GM13977 (cell line): Measurements from ENCODE around the gene SCAI.
"Not testable (repeated sequence)": the region's sequence is repeated elsewhere in the genome, so short reads cannot be mapped to it uniquely, and the experiment has no call there.

Source experiments
- DNase-seq: peaks from one replicate; pipeline ENCODE4 v3.0.0; 2012; ENCODE audit warnings: low spot score
- CTCF ChIP-seq: IDR thresholded peaks from 2 replicates; pipeline ENCODE4 v1.5.1; 2012; ENCODE audit warnings: mild to moderate bottlenecking, control low read depth; ENCODE audit not compliant: insufficient read depth; ENCODE audit errors: extremely low read depth, missing control alignments
- in situ Hi-C: fragments of 300-500 bp; cut with MboI; formaldehyde crosslinking; loops from one replicate; pipeline ENCODE4 v1.12.0; 2022; ENCODE audit warnings: low sequenced_read_pairs, low pct_unique_long_range_greater_than_20kb, mixed read lengths, inconsistent platforms; ENCODE audit not compliant: unreplicated experiment

SCAI gene

DNA sequence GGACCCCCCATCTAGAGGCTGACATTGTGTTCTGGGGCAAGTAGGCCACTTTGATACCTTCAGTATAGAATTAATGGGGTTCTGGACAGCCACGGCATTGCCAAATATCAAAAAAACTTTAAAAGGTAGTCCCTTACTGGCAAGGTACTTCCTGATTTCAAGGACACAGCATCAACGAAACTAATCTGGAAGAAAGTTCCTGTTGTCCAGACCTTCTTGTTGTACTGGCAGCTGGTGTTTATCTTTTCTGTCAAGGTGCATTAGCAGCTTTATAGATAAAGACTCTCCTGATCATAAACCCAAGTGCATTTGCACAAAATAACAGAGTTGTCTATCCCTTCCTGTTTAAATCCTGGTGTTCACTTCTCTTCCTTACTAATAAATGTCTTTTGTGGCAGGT, 178.7 kb downstream of the SCAI start:
- in situ Hi-C loops = no loop called here
- DNase-seq = no peak
- TF ChIP-seq CTCF = no peak

DNA sequence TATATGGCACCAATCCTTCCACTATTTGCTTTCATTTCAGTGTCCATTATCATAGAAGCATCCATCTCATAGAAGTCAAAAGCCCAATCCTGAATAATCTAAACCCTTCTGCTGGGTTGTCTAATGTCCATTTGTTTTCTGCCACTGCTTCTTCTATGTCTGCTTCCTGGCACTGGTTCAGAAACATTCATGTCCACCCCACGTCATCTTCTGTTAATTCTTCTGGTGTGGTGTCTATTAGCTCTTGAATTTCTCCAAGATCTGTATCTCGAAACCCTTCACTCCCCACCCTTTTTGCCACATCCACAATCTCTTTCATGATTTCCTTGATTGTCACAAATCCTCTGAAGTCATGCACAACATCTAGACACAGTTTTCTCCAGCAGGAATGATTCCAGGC, 179.3 kb downstream of the SCAI start:
- DNase-seq = no peak
- in situ Hi-C loops = no loop called here
- no peak for TF ChIP-seq CTCF

DNA sequence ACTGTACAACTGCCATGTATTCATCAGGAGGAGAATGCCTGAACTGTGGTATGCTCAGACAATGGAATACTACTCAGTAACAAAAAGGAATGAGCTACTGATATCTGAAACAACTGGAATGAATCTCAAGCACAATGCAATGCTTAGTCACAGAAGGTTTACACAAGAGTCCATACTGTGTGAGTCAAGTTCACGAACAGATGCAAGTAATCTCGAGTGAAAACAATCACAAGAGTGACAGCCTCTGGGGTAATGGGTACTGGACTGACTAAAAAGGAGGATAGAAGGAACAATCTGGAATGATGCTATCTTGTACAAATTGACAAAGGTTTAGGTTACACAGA, 182.9 kb downstream of the SCAI start:
- no peak for DNase-seq
- in situ Hi-C loops = no loop called here
- no peak for TF ChIP-seq CTCF

GRCh38 chr9:124959671-124960408, 183.5 kb downstream of the SCAI start:
- DNase-seq, in situ Hi-C loops: not testable (repeated sequence)

- in situ Hi-C loops = no loop called here
- no peak for TF ChIP-seq CTCF
Observed at GRCh38 chr9:124954255-124954654, 189.1 kb downstream of the SCAI start.

DNA sequence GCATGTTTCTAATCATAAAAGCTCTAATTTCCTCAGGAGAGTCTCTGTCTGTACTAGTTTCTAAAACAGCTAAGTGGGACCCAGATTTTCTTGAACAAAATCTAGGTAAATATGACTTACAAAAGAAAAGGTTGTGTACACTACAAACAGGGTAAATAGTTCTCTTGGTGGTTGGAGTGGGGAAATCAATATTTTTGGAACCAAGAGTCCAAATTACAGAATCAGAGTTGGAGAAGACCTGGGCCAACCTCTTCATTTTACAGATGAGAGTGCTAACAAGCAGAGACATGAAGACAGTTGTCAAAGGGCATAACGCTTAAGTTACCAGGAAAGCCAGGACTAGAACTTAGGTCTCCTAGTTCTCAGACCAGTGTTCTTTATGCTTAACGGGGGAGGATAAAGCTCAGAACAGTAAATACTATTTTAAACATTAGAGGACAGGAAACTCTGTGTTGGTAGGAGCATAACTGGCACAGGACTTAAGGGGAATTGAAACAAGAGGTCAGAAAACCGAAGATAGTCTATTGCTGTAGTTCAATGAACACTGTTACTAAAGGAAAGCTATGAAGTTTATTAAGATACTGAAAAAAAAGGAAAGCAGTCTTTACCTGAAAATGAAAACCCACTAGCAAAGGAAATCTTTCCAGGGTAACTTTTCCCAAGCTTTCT, 193.1 kb downstream of the SCAI start:
- in situ Hi-C loops = no loop called here
- peak; percentile 26 for DNase-seq
- no peak for TF ChIP-seq CTCF

More at GRCh38 chr9:124954255-124954654, 189.1 kb downstream of the SCAI start:
- no peak for DNase-seq

DNA sequence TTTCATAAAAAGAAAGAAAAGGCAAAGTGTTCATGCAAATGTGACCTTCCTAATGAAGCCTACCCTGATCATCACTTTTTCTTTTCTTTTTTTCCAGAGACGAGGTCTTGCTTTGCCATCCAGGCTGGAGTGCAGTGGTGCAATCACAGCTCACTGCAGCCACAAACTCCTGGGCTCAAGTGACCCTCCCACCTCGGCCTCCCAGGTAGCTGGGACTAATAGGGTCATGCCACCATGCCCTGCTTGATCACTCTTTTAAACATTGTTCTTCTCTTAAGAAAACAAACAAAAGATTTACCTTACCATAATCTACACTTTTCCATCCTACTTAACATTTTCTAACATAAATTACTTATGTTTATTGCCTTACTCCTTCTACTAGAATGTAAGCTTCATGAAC, 193.9 kb downstream of the SCAI start:
- DNase-seq = no peak
- TF ChIP-seq CTCF = no peak
- in situ Hi-C loops = no loop called here
